SK-N-SH (cell line): Measurements from ENCODE around the gene GJA5. TPM values are rescaled to one million over a fixed set of nuclear protein-coding genes. Genes with fewer than 3 reads are reported as not detected.

Experiments
- CTCF ChIA-PET: fragments of 300-600, 350-600 bp; formaldehyde crosslinking; extraction: SDS; loops from one replicate; lab custom pipeline; 2021; lab: Yijun Ruan, JAX
- POLR2A ChIA-PET: fragments of 350-600 bp; sonication (Branson Sonifier 250); formaldehyde crosslinking; extraction: SDS; loops from one replicate; lab custom pipeline; 2020; ENCODE audit warnings: antibody characterized with exemption, inconsistent platforms; lab: Yijun Ruan, JAX
- DNase-seq: peaks from one replicate; pipeline ENCODE4 v3.0.0; 2012
- H2AFZ ChIP-seq: fragments of 200-600 bp; sonication (generic); 2 replicates; pipeline ENCODE4 v1.8.1; 2016; ENCODE audit warnings: antibody characterized with exemption, mild to moderate bottlenecking, low read depth
- H3F3A ChIP-seq: fragments of 200-600 bp; sonication (generic); replicated peaks from 2 replicates; pipeline ENCODE3; 2016; ENCODE audit warnings: antibody characterized with exemption, mild to moderate bottlenecking; ENCODE audit not compliant: insufficient read depth
- H3K27ac ChIP-seq, 2 experiments: fragments of 200-500 bp in 1 of 2; fragments of 200-600 bp in 1 of 2; sonication (Bioruptor generic) in 1 of 2; sonication (generic), shearing (Covaris generic) in 1 of 2; 2 replicates each; pipeline versions ENCODE4 v1.5.1 to v1.6.1; 2014 to 2016; ENCODE audit warnings: low read depth in 2 of 2, inconsistent platforms in 1 of 2, low read length in 1 of 2, mild to moderate bottlenecking in 1 of 2, mixed read lengths in 1 of 2
- H3K27me3 ChIP-seq: fragments of 200-600 bp; sonication (generic), shearing (Covaris generic); 2 replicates; pipeline ENCODE4 v1.6.1; 2016; ENCODE audit warnings: mixed run types; ENCODE audit not compliant: insufficient read depth
- H3K36me3 ChIP-seq, 2 experiments: fragments of 200-500 bp in 1 of 2; fragments of 200-600 bp in 1 of 2; sonication (Bioruptor generic) in 1 of 2; sonication (generic) in 1 of 2; replicated peaks in 1 of 2; 2 replicates each; pipeline versions ENCODE3 to v1.5.1; 2014 to 2016; ENCODE audit warnings: low read length in 1 of 2, mild to moderate bottlenecking in 1 of 2; ENCODE audit not compliant: insufficient read depth in 2 of 2, control insufficient read depth in 1 of 2
- H3K4me1 ChIP-seq, 2 experiments: fragments of 200-500 bp in 1 of 2; fragments of 200-600 bp in 1 of 2; sonication (Bioruptor generic) in 1 of 2; sonication (generic), shearing (Covaris generic) in 1 of 2; 2 replicates each; pipeline versions ENCODE4 v1.5.1 to v1.6.1; 2014 to 2016; ENCODE audit warnings: low read depth in 1 of 2, low read length in 1 of 2, mixed run types in 1 of 2; ENCODE audit not compliant: insufficient read depth in 2 of 2, control insufficient read depth in 1 of 2
- H3K4me2 ChIP-seq: fragments of 200-600 bp; sonication (generic), shearing (Covaris generic); 2 replicates; pipeline ENCODE4 v1.6.1; 2017; ENCODE audit warnings: mixed run types
- H3K4me3 ChIP-seq, 2 experiments: fragments of 200-500 bp in 1 of 2; fragments of 200-600 bp in 1 of 2; sonication (Bioruptor generic) in 1 of 2; sonication (generic), shearing (Covaris generic) in 1 of 2; 2 replicates each; pipeline versions ENCODE4 v1.5.1 to v1.8.1; 2014 to 2016; ENCODE audit warnings: low read depth in 2 of 2, inconsistent platforms in 1 of 2, low read length in 1 of 2, mild to moderate bottlenecking in 1 of 2, mixed read lengths in 1 of 2, moderate library complexity in 1 of 2
- H3K79me2 ChIP-seq: fragments of 200-600 bp; sonication (generic); 2 replicates; pipeline ENCODE4 v1.8.1; 2017; ENCODE audit warnings: mild to moderate bottlenecking; ENCODE audit not compliant: insufficient read depth
- H3K9ac ChIP-seq: fragments of 200-600 bp; sonication (generic); 2 replicates; pipeline ENCODE4 v1.6.1; 2017; ENCODE audit warnings: mixed run types
- H3K9me2 ChIP-seq: fragments of 200-600 bp; sonication (generic); 2 replicates; pipeline ENCODE4 v1.6.1; 2017; ENCODE audit warnings: mixed run types
- H3K9me3 ChIP-seq: fragments of 200-600 bp; sonication (generic); 2 replicates; pipeline ENCODE4 v1.6.1; 2017; ENCODE audit warnings: mixed run types, mild to moderate bottlenecking, moderate library complexity
- H4K20me1 ChIP-seq: fragments of 200-600 bp; sonication (generic); 2 replicates; pipeline ENCODE4 v1.6.1; 2017; ENCODE audit warnings: mild to moderate bottlenecking, mixed run types; ENCODE audit not compliant: insufficient read depth
- ELF1 ChIP-seq: IDR thresholded peaks from 2 replicates; pipeline ENCODE4 v1.4.0; 2012
- EZH2phosphoT487 ChIP-seq: fragments of 200-600 bp; sonication (generic); IDR thresholded peaks from 2 replicates; pipeline ENCODE4 v1.6.1; 2017; ENCODE audit warnings: low read depth, mixed run types, mild to moderate bottlenecking, antibody characterized with exemption, moderate library complexity, borderline replicate concordance
- FOSL2 ChIP-seq: IDR thresholded peaks from 2 replicates; pipeline ENCODE4 v1.4.0; 2012; ENCODE audit warnings: low read depth, mild to moderate bottlenecking, moderate library complexity, borderline replicate concordance
- FOXJ3 ChIP-seq: sonication (generic); formaldehyde crosslinking; IDR thresholded peaks from 2 replicates; pipeline ENCODE4 v1.5.1; 2020; ENCODE audit warnings: mild to moderate bottlenecking, missing genetic modification reagents
- GABPA ChIP-seq: IDR thresholded peaks from 2 replicates; pipeline ENCODE4 v1.4.0; 2012; ENCODE audit warnings: low read depth, mild to moderate bottlenecking
- GATA2 ChIP-seq: sonication (generic); formaldehyde crosslinking; IDR thresholded peaks from 2 replicates; pipeline ENCODE4 v1.5.0; 2020; ENCODE audit warnings: mild to moderate bottlenecking, missing genetic modification reagents
- IRF3 ChIP-seq: fragments of 150-350 bp; IDR thresholded peaks from 2 replicates; pipeline ENCODE4 v1.6.1; 2016; ENCODE audit warnings: mild to moderate bottlenecking, low read depth, low read length
- MAX ChIP-seq: IDR thresholded peaks from 2 replicates; pipeline ENCODE4 v1.4.0; 2012; ENCODE audit warnings: low read depth
- NRF1 ChIP-seq: IDR thresholded peaks from 2 replicates; pipeline ENCODE4 v1.6.1; 2012; ENCODE audit warnings: low read depth, mild to moderate bottlenecking, low read length
- PBX3 ChIP-seq: IDR thresholded peaks from 2 replicates; pipeline ENCODE4; 2012
- RAD21 ChIP-seq: IDR thresholded peaks from 2 replicates; pipeline ENCODE4 v1.6.1; 2012; ENCODE audit warnings: mild to moderate bottlenecking, low read length
- RCOR1 ChIP-seq: fragments of 150-350 bp; IDR thresholded peaks from 2 replicates; pipeline ENCODE4 v1.6.1; 2017; ENCODE audit warnings: antibody characterized with exemption, low read length
- REST ChIP-seq: IDR thresholded peaks from 2 replicates; pipeline ENCODE4 v1.6.1; 2012; ENCODE audit warnings: mild to moderate bottlenecking, low read depth, low read length, moderate library complexity
- RFX5 ChIP-seq: IDR thresholded peaks from 2 replicates; pipeline ENCODE4 v1.6.1; 2012; ENCODE audit warnings: mild to moderate bottlenecking, improper control_type of control experiment, low read length
- RXRA ChIP-seq: IDR thresholded peaks from 2 replicates; pipeline ENCODE4 v1.4.0; 2012; ENCODE audit warnings: low read depth, mild to moderate bottlenecking, borderline replicate concordance
- SIN3A ChIP-seq: IDR thresholded peaks from 2 replicates; pipeline ENCODE4 v1.6.1; 2012; ENCODE audit warnings: low read depth, mild to moderate bottlenecking, low read length, moderate library complexity, borderline replicate concordance
- SMC3 ChIP-seq: IDR thresholded peaks from 2 replicates; pipeline ENCODE4 v1.6.1; 2012; ENCODE audit warnings: low read depth, low read length, improper control_type of control experiment
- USF2 ChIP-seq: fragments of 150-350 bp; IDR thresholded peaks from 2 replicates; pipeline ENCODE4 v1.6.1; 2017; ENCODE audit warnings: antibody characterized with exemption, low read length, low read depth, borderline replicate concordance
- ZBTB33 ChIP-seq: IDR thresholded peaks from 2 replicates; pipeline ENCODE4 v1.4.0; 2012; ENCODE audit warnings: low read depth, borderline replicate concordance
- polyA plus RNA-seq, 3 experiments: library from polyadenylated mRNA; depleted of rRNA; stranded (reverse); fragments of >200 nt; gene quantifications; 2 replicates each; pipeline ENCODE4 v1.2.3, GENCODE V29; 2012

GJA5 gene
- polyA plus RNA-seq, 1 of the 3 experiments (the other 2 are of a cell fraction), result not detected

GRCh38 chr1:147712605-147713004 is 47.8 kb downstream of the GJA5 start:
- POLR2A ChIA-PET, result no interaction called here

More at GRCh38 chr1:147712605-147713004, 47.8 kb downstream of the GJA5 start:
- Histone ChIP-seq H3F3A (no peaks in the 10 kb centered on the region), H3K4me1 (no peaks in the 10 kb centered on the region), H3K36me3 (no peaks in the 10 kb centered on the region), H3K9me2 (no peaks in the 10 kb centered on the region), H3K9ac (no peak overlapping the region), H4K20me1 (no peaks in the 10 kb centered on the region), H3K4me3 (no peak overlapping the region)
- TF ChIP-seq IRF3 (no peak), EZH2phosphoT487 (no peak), SIN3A (no peak), RFX5 (no peak), GATA2 (CRISPR knock-in tag) (no peak), REST (no peak), PBX3 (no peak), USF2 (no peak), RXRA (no peak), RAD21 (no peak), RCOR1 (no peak), NRF1 (no peak), ZBTB33 (no peak), GABPA (no peak), MAX (no peak), ELF1 (no peak), SMC3 (no peak), FOSL2 (no peak), FOXJ3 (CRISPR knock-in tag) (no peak)
- TF ChIP-seq, all 33 proteins: peak for 0
- Histone ChIP-seq H3K4me2 (no peak overlapping the region), H3K27ac (no peak overlapping the region), H2AFZ (no peak overlapping the region), H3K79me2 (no peaks in the 10 kb centered on the region), H3K27me3 (peaks cover 22% of the 10 kb centered on the region), H3K9me3 (no peaks in the 10 kb centered on the region)
- CTCF ChIA-PET, result interaction anchor here (0.6 to 1.4 kb wide), 2 partner anchors 180 to 316 kb away, joined by 3 to 4 read pairs; no protein-coding TSS in a partner anchor
- no peak for DNase-seq
